BLaER1 (cell line): Measurements from ENCODE around the gene RIMS1.

Experiments used
- H3K27ac ChIP-seq: shearing (Covaris generic); formaldehyde crosslinking; 2 replicates; pipeline ENCODE4 v1.8.1; 2022
- H3K27me3 ChIP-seq: shearing (Covaris generic); formaldehyde crosslinking; 2 replicates; pipeline ENCODE4 v1.8.1; 2022
- H3K36me3 ChIP-seq: shearing (Covaris generic); formaldehyde crosslinking; 2 replicates; pipeline ENCODE4 v1.8.1; 2022
- H3K4me1 ChIP-seq: shearing (Covaris generic); formaldehyde crosslinking; 2 replicates; pipeline ENCODE4 v1.8.1; 2022
- H3K4me2 ChIP-seq: shearing (Covaris generic); formaldehyde crosslinking; 2 replicates; pipeline ENCODE4 v1.8.1; 2022
- H3K4me3 ChIP-seq: shearing (Covaris generic); formaldehyde crosslinking; 2 replicates; pipeline ENCODE4 v1.8.1; 2022
- H3K9ac ChIP-seq: shearing (Covaris generic); formaldehyde crosslinking; 2 replicates; pipeline ENCODE4 v1.8.1; 2022
- H3K9me3 ChIP-seq: shearing (Covaris generic); formaldehyde crosslinking; 2 replicates; pipeline ENCODE4 v1.8.1; 2022
- H4K20me1 ChIP-seq: shearing (Covaris generic); formaldehyde crosslinking; 2 replicates; pipeline ENCODE4 v1.8.1; 2022
- Cebpa-rat ChIP-seq: shearing (Covaris generic); IDR thresholded peaks from 2 replicates; pipeline ENCODE4 v1.8.1; 2022

Gene RIMS1

DNA sequence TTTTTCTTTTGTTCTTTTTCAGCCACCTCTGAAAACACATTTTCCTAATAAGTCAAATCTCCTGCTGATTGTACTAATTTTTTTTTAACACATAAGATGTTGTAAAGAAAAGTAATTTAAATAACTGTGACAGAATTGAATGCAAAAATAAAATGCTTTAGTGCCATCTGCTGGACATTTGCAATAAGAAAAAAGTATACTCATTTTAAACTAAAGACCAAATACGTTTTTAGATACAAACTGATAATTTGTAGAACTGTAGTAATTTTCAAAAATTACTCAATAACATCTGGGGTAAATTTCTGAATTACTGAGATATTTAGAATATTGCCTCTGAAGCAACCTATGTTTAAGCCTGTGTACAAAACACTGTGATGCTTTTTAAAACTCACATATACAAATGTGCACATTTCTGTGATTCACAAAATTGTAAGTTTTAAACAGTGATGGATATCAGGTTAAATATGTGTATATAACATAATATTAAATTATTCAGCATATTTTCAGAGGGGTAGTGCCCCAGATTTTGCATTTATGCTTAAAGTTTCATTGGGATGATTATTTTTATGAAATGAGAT lies 198.7 kb downstream of the RIMS1 start:
- Histone ChIP-seq H3K9me3 (no peaks in the 10 kb centered on the region), H3K27me3 (no peaks in the 10 kb centered on the region), H3K4me1 (no peaks in the 10 kb centered on the region), H3K36me3 (no peaks in the 10 kb centered on the region), H4K20me1 (no peaks in the 10 kb centered on the region), H3K4me2 (no peak overlapping the region), H3K27ac (no peak overlapping the region), H3K9ac (no peak overlapping the region), H3K4me3 (no peak overlapping the region)
- TF ChIP-seq Cebpa-rat, result no peak

DNA sequence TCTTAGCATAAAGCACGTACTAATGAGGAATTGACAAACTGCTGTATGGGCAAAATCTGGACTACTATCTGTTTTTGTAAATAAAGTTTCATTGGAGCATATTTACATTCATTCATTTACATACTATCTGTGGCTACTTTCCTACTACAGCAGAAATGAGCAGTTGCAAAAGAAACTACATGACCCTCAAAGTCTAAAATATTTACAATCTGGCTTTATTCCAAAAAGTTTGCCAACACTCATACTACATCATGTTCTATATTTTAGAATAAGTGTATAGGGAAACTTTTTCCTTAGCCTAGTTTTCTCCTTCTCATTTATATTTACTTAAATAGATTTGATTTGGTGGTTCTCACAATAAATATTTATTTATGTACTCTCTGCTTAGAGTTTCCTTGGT lies 208.2 kb downstream of the RIMS1 start:
- Histone ChIP-seq H3K4me1 (no peaks in the 10 kb centered on the region), H4K20me1 (no peaks in the 10 kb centered on the region), H3K36me3 (no peaks in the 10 kb centered on the region), H3K4me2 (no peak overlapping the region), H3K27me3 (no peaks in the 10 kb centered on the region), H3K9me3 (no peaks in the 10 kb centered on the region), H3K9ac (no peak overlapping the region), H3K27ac (no peak overlapping the region), H3K4me3 (no peak overlapping the region)
- TF ChIP-seq Cebpa-rat, result no peak

DNA sequence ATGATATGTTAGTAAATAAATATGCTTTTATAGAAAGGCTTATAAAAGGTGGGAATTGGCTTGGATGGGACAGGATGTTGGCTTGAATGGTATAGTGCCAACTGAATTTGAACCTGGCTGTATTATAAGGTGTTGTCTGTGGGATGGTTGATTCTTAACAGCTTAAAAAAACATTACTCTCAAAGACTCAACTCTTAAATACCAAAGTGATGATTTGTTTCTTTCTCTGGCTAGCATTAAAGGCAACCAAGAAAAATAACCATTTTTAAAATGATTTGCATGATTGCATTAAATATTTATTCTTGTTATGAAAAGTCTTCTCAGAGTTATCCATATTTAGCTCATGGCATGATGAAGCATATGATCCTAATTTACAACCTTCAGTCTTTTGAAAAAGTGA lies 216.2 kb downstream of the RIMS1 start:
- Histone ChIP-seq H3K4me2 (no peak overlapping the region), H4K20me1 (no peaks in the 10 kb centered on the region), H3K36me3 (no peaks in the 10 kb centered on the region), H3K27ac (no peak overlapping the region), H3K4me3 (no peak overlapping the region), H3K27me3 (no peaks in the 10 kb centered on the region), H3K4me1 (no peaks in the 10 kb centered on the region), H3K9me3 (no peaks in the 10 kb centered on the region), H3K9ac (no peak overlapping the region)
- no peak for TF ChIP-seq Cebpa-rat

DNA sequence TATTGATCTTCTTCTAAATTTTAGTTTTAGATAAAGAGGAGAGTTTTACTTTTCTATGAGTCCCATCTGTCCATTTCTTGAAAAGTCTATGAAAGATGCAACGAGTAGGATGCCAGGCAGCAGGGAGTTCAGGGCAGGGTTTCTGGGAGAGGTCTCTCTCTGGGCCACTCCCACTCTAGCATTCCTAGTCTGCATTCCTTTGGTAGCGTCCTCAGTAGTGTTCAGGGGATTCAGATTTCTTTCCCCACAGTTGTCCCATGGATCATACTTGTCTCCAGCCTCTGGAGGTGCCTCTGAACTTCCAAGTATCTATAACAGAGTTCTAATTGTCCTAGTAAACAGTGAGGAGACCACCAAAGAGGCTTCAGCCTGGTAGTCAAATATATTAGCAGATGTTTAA lies 225.3 kb downstream of the RIMS1 start:
- no peaks in the 10 kb centered on the region for H3K4me1 ChIP-seq
- no peak for TF ChIP-seq Cebpa-rat
- H3K4me3 ChIP-seq, result no peak overlapping the region
- H3K27ac ChIP-seq, result no peak overlapping the region
- no peak overlapping the region for H3K9ac ChIP-seq
- no peak overlapping the region for H3K4me2 ChIP-seq
- H3K27me3 ChIP-seq, result no peaks in the 10 kb centered on the region
- no peaks in the 10 kb centered on the region for H3K36me3 ChIP-seq
- H4K20me1 ChIP-seq, result no peaks in the 10 kb centered on the region
- no peaks in the 10 kb centered on the region for H3K9me3 ChIP-seq

DNA sequence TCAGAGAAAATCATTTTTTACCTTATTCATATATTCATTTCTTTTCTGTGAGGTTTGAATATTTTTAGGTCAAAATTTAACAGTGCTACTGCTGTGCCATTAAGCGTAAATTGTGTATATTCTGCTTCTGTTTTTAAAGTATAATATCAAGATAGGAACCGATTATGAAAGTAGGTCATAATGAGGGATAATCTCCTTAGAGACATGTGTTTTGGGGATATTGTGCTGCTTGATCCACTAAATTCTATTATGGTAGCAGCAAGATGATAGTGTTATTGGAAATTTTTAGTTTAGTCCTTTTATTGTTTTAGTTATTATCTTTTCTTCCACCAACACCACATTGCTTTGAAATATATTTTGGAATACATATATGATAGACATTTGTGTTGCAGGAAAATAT lies 244.0 kb downstream of the RIMS1 start:
- H3K27ac ChIP-seq, result no peak overlapping the region
- no peak overlapping the region for H3K4me3 ChIP-seq
- peaks cover 5% of the 10 kb centered on the region; the same call in 1 of the 2 replicates for H3K9me3 ChIP-seq
- H3K27me3 ChIP-seq, result no peaks in the 10 kb centered on the region
- no peaks in the 10 kb centered on the region for H3K36me3 ChIP-seq
- H3K4me2 ChIP-seq, result no peak overlapping the region
- no peaks in the 10 kb centered on the region for H4K20me1 ChIP-seq
- TF ChIP-seq Cebpa-rat, result no peak
- no peaks in the 10 kb centered on the region for H3K4me1 ChIP-seq
- no peak overlapping the region for H3K9ac ChIP-seq

DNA sequence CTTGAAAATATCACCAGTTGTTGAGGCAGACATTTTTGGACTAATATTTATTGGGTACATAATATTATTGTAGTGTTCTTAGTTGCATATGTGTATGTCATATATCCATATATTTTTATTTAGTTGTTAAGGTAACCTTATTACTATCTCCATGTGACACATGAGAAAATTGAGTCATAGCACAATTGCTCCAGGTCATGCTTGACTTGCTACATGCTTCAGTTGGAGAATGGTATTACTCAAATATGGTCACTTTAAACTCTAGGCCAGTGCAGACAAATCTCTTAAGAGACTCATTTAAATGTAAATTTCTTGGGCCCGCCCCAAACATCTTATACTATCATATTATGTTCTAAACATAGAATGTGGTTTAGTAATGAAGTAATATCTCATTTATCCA lies 246.1 kb downstream of the RIMS1 start:
- no peak for TF ChIP-seq Cebpa-rat
- H4K20me1 ChIP-seq, result no peaks in the 10 kb centered on the region
- no peak overlapping the region for H3K4me3 ChIP-seq
- no peak overlapping the region for H3K9ac ChIP-seq
- H3K9me3 ChIP-seq, result no peaks in the 10 kb centered on the region
- H3K4me1 ChIP-seq, result no peaks in the 10 kb centered on the region
- no peak overlapping the region for H3K27ac ChIP-seq
- H3K36me3 ChIP-seq, result no peaks in the 10 kb centered on the region
- no peak overlapping the region for H3K4me2 ChIP-seq
- H3K27me3 ChIP-seq, result no peaks in the 10 kb centered on the region

DNA sequence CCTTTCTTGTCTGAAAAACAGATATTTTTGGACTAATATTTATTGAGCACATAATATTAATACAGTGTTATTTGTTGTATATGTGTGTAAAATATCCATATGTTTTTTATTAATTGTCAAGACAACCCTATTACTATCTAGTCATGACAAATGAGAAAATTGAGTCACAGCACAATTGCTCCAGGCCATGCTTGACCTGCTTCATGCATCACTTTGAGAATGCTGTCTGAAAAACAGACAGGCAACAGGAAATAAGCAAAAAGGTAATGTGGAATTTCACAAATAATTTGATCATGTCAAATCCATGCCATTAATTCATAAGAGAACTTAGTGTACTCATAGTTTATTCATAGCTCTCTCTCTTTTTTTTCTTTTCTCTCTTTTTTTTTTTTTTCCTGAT lies 246.5 kb downstream of the RIMS1 start:
- Histone ChIP-seq H4K20me1 (no peaks in the 10 kb centered on the region), H3K27ac (no peak overlapping the region), H3K36me3 (no peaks in the 10 kb centered on the region), H3K9ac (no peak overlapping the region), H3K4me1 (no peaks in the 10 kb centered on the region), H3K4me3 (no peak overlapping the region), H3K27me3 (no peaks in the 10 kb centered on the region), H3K9me3 (no peaks in the 10 kb centered on the region), H3K4me2 (no peak overlapping the region)
- TF ChIP-seq Cebpa-rat, result no peak

DNA sequence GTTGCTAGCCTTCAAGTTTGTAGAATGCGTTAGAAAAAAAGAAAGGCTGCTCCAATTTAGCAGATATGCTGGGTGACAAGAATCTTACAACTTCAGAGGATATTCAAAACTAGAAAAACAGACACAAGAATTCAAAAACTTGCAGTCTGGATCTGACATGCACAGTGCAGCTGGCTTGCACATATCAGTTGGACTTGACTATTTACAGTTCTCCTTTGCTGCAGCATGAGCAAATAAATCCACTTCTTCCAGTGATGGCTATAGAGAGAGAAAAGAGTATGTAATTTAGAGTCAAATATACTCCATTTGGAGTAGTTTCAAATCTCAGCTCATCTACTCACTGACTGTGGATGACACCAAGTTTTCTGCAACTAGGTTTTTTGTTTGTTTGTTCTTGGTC lies 247.0 kb downstream of the RIMS1 start:
- no peaks in the 10 kb centered on the region for H3K9me3 ChIP-seq
- H3K27ac ChIP-seq, result no peak overlapping the region
- no peak overlapping the region for H3K4me2 ChIP-seq
- no peaks in the 10 kb centered on the region for H3K27me3 ChIP-seq
- no peaks in the 10 kb centered on the region for H3K36me3 ChIP-seq
- TF ChIP-seq Cebpa-rat, result no peak
- no peak overlapping the region for H3K4me3 ChIP-seq
- H3K9ac ChIP-seq, result no peak overlapping the region
- no peaks in the 10 kb centered on the region for H4K20me1 ChIP-seq
- no peaks in the 10 kb centered on the region for H3K4me1 ChIP-seq

DNA sequence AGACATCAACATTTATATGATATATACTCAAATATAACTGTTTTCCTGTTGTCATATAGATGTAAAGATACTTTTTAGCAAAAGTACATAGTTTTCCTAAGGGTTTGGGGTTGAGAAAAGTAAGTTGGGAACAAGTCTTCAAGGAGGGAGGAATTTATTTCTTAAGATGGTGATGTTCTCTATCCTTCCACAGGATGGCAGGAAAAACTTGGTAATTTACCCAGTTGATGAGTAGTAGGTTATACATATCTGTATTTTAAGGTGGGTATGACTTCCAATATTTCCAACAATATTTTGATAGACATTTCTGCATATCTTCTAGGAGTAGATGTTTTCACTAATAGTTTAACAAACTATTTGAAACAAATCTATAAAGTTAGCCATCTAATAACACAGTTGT lies 254.4 kb downstream of the RIMS1 start:
- no peaks in the 10 kb centered on the region for H3K4me1 ChIP-seq
- no peaks in the 10 kb centered on the region for H4K20me1 ChIP-seq
- TF ChIP-seq Cebpa-rat, result no peak
- H3K9ac ChIP-seq, result no peak overlapping the region
- H3K27me3 ChIP-seq, result no peaks in the 10 kb centered on the region
- no peaks in the 10 kb centered on the region for H3K36me3 ChIP-seq
- H3K4me2 ChIP-seq, result no peak overlapping the region
- H3K9me3 ChIP-seq, result no peaks in the 10 kb centered on the region
- no peak overlapping the region for H3K4me3 ChIP-seq
- H3K27ac ChIP-seq, result no peak overlapping the region

DNA sequence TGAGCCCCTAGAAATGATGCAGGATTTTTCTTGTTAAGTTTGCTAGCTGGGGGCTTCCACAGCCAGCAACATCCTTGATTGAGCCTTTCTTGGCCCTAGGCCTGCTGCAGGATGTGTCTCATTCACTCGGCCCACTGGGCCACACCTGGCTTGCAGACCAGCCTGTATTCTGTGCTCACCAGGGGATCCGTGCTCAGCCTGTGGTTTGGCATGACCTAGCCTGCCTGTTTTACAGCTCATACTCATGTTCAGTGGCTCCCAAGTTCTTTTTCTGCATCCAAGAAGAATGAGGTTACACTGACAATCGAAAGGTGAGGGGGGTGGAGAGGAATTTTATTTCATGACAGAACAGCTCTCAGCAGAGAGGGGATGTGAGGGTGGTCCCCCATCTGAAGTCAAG lies 263.4 kb downstream of the RIMS1 start:
- no peak overlapping the region for H3K4me3 ChIP-seq
- H3K4me1 ChIP-seq, result no peaks in the 10 kb centered on the region
- H3K27me3 ChIP-seq, result no peaks in the 10 kb centered on the region
- H3K4me2 ChIP-seq, result no peak overlapping the region
- H4K20me1 ChIP-seq, result no peaks in the 10 kb centered on the region
- peaks cover 40% of the 10 kb centered on the region for H3K9me3 ChIP-seq
- TF ChIP-seq Cebpa-rat, result no peak
- H3K27ac ChIP-seq, result no peak overlapping the region
- H3K9ac ChIP-seq, result no peak overlapping the region
- no peaks in the 10 kb centered on the region for H3K36me3 ChIP-seq

DNA sequence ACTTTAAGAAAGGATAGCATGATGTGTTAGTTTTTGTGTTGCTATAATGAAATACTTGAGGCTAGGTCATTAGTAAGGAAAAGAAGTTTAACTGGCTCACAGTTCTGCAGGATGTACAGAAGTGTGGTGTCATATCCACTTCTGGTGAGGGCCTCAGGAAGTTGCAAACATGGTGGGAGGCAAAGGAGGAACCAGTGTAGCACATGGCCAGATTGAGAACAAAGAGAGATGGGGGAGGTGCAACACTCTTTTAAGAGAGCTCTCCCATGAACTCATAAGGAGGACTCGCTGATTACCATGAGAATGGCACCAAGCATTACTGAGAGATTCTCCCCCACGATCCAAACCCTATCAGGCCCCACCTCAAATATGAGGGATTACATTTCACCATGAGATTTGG lies 265.4 kb downstream of the RIMS1 start:
- no peaks in the 10 kb centered on the region for H3K27me3 ChIP-seq
- H4K20me1 ChIP-seq, result no peaks in the 10 kb centered on the region
- TF ChIP-seq Cebpa-rat, result no peak
- no peak overlapping the region for H3K9ac ChIP-seq
- H3K36me3 ChIP-seq, result no peaks in the 10 kb centered on the region
- no peak overlapping the region for H3K27ac ChIP-seq
- H3K4me1 ChIP-seq, result no peaks in the 10 kb centered on the region
- no peak overlapping the region for H3K4me2 ChIP-seq
- peaks cover 40% of the 10 kb centered on the region for H3K9me3 ChIP-seq
- H3K4me3 ChIP-seq, result no peak overlapping the region
